Measurements from ENCODE around the gene HIPK3.
"Not testable (repeated sequence)": the region's sequence is repeated elsewhere in the genome, so short reads cannot be mapped to it uniquely, and the experiment has no call there.

Gene HIPK3

GRCh38 chr11:33257160-33257896, at the start of gene HIPK3:
TSS of gene HIPK3 (plus strand) at chr11:33257381.
- peak; percentile 87 for DNase-seq

GRCh38 chr11:33207408-33207985, 49.7 kb upstream of the HIPK3 start:
- DNase-seq, result no peak

- no peak for DNase-seq
Observed at GRCh38 chr11:33208150-33208549, 49.0 kb upstream of the HIPK3 start.

- no peak for DNase-seq
Observed at GRCh38 chr11:33211153-33211552, 46.0 kb upstream of the HIPK3 start.

GRCh38 chr11:33211580-33211979, 45.6 kb upstream of the HIPK3 start:
- no peak for DNase-seq

GRCh38 chr11:33214187-33214586, 43.0 kb upstream of the HIPK3 start:
- DNase-seq, result no peak

GRCh38 chr11:33214767-33215166, 42.4 kb upstream of the HIPK3 start:
- DNase-seq, result no peak

- not testable (repeated sequence) for DNase-seq
Observed at GRCh38 chr11:33216676-33217075, 40.5 kb upstream of the HIPK3 start.

- DNase-seq, result no peak
Observed at GRCh38 chr11:33222052-33222750, 35.0 kb upstream of the HIPK3 start.

GRCh38 chr11:33225371-33225770, 31.8 kb upstream of the HIPK3 start:
- DNase-seq, result no peak

GRCh38 chr11:33227578-33228261, 29.5 kb upstream of the HIPK3 start:
- no peak for DNase-seq

- DNase-seq, result no peak
Observed at GRCh38 chr11:33234397-33235190, 22.6 kb upstream of the HIPK3 start.

GRCh38 chr11:33237039-33237597, 20.1 kb upstream of the HIPK3 start:
- no peak for DNase-seq

GRCh38 chr11:33242575-33242974, 14.6 kb upstream of the HIPK3 start:
- no peak for DNase-seq

GRCh38 chr11:33243654-33244053, 13.5 kb upstream of the HIPK3 start:
- not testable (repeated sequence) for DNase-seq

GRCh38 chr11:33248416-33248971, 8.7 kb upstream of the HIPK3 start:
- DNase-seq, result no peak

- no peak for DNase-seq
Observed at GRCh38 chr11:33256031-33256812, 959 bp upstream of the HIPK3 start.

GRCh38 chr11:33256813-33257159, 395 bp upstream of the HIPK3 start:
- DNase-seq, result no peak

- DNase-seq, result peak; percentile 82
Observed at GRCh38 chr11:33257897-33258630, 883 bp downstream of the HIPK3 start.

- no peak for DNase-seq
Observed at GRCh38 chr11:33258631-33259205, 1.5 kb downstream of the HIPK3 start.
